Upper lobe of left lung (tissue), 4 donors: ENCODE results near the gene AFF1.

ENCODE experiments used
- CTCF ChIP-seq, 6 experiments: fragments of 450-650 bp in 4 of 6; fragments of 200-600 bp in 2 of 6; sonication (generic) in 2 of 6; IDR thresholded peaks; one replicate each; pipeline ENCODE4 v1.5.1; 2016 to 2019; ENCODE audit warnings: antibody characterized with exemption in 6 of 6
- EP300 ChIP-seq, 4 donors: sonication (generic); formaldehyde crosslinking; IDR thresholded peaks; one replicate each; pipeline ENCODE4 v1.5.1; 2017; ENCODE audit warnings: antibody characterized with exemption in 4 of 4, control low read depth in 2 of 4
- POLR2A ChIP-seq, 4 donors: fragments of 450-650 bp; IDR thresholded peaks; one replicate each; pipeline ENCODE4 v1.5.1; 2016 to 2017; ENCODE audit warnings: antibody characterized with exemption in 4 of 4, mild to moderate bottlenecking in 2 of 4
- POLR2AphosphoS5 ChIP-seq, 2 donors: sonication (generic); formaldehyde crosslinking; IDR thresholded peaks; one replicate each; pipeline ENCODE4 v1.5.1; 2017; ENCODE audit warnings: antibody characterized with exemption in 2 of 2

- TF ChIP-seq POLR2A (IDR thresholded peaks at IDR 0.05) (no peak), CTCF (IDR thresholded peaks at IDR 0.05) (no peak), EP300 (IDR thresholded peaks at IDR 0.05) (no peak), POLR2AphosphoS5 (IDR thresholded peaks at IDR 0.05) (no peak)
Observed at GRCh38 chr4:86960557-86960961, 25.7 kb downstream of the AFF1 start.
